ENCODE data around the gene RRP1.
A peak's percentile ranks its signal among the peaks of the same experiment; 100 is the strongest.

RRP1 gene, protein sequence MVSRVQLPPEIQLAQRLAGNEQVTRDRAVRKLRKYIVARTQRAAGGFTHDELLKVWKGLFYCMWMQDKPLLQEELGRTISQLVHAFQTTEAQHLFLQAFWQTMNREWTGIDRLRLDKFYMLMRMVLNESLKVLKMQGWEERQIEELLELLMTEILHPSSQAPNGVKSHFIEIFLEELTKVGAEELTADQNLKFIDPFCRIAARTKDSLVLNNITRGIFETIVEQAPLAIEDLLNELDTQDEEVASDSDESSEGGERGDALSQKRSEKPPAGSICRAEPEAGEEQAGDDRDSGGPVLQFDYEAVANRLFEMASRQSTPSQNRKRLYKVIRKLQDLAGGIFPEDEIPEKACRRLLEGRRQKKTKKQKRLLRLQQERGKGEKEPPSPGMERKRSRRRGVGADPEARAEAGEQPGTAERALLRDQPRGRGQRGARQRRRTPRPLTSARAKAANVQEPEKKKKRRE

DNA sequence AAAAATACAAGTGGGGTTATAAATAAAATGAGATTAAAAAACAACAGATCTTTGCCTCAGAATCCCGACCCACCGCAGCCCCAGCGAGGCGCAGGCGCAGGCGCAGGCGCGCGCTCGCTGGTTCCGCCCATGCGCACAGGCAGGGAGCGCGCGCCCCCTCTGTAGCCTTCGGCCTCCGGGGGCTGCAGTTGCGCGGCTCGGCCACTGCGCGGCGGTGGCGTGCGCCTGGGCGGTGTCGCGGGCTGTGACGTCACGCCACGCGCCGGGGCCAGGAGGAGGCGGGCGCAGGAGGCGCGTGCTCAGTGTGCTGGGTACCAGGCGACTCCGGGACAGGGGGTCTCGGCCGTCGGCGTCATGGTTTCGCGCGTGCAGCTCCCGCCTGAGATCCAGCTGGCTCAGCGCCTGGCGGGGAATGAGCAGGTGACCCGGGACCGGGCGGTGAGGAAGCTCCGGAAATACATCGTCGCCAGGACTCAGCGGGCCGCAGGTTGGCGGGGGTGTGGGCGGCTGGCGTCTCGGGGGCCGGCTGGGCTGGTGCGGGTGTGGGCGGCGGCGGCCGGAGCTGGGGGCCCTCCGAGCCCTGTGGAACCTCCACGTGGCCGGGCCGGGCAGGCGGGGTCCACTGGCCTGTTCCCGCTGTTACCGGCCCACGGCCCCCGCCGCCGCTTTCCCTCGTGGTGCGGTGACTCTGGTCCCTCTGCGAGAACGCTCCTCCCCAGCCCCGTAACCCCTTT lies at the start of gene RRP1:
Gene RRP1 (plus strand): TSS at position 302 of the 734 bp plus-strand sequence. CDS start 53 bp downstream, at position 355.
- DNase-seq (ENCODE audit: low spot score) = peak; percentile 100

DNA sequence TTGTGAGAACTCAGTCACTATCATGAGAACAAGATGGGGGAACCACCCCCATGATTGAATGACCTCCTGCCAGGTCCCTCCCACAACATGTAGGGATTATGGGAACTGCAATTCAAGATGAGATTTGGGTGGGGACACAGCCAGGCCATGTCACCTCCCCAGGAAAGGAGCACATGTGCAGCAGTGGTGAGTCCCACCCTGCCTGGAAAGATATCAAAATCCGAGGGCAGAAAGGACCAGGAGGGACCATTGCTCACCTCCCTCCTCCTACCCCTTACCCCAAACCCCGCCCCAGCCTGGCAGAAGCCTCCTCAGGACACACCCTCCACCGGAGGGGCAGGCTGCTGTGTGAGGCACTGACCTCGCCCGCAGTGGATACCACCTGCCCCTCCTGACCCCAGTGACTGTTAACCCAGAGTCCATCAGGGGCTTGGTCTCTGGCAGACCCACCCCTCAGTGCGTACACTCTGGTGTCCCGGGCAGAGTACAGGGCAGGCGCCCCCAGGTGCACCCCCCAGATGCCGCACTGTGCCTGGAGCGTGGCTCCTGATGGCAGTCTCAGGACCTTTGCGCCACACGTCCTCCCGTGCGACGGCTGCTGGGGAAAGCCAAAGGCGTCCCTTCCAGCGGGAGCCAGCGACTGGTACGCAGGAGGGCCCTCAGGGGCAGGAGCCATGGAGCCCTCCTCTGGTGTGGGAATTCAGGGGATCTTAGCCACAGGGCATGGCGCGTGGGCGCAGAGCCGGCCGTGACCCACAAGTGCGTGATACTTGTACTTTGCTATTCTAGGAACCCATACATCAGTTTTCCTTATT lies 49.5 kb upstream of the RRP1 start:
- no peak for DNase-seq (ENCODE audit: low spot score)

DNA sequence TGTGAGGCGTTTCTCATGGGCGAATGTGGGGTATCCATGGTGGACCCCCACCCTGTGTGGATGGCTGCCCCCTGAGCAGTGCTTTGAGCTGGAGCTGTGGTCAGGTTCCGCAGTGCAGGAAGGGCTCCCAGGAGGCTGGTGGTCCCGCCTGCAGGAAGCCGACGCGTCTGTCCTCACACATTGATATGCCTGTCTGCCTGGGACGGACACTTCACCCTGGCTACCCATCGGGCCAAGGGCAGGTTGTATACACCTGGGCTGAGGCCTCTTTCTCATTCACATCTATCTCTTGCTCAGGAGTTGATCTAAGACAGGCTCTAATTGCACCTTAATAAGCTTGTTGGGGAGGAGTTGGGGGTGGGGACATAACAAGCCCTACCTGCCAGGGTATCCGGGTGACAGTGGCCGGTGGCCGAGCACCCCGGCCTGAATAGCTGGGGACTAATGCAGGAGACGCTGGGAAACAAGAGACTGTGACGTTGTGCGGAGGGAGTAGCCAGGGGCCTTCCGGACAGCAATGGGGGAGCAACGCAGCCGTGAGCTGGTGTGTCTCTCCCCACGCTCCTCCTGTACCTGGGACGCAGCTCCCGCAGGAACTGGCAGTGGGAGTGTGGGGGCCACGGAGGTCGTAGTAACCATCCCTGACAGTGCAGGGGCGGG lies 48.8 kb upstream of the RRP1 start:
- no peak for DNase-seq (ENCODE audit: low spot score)

DNA sequence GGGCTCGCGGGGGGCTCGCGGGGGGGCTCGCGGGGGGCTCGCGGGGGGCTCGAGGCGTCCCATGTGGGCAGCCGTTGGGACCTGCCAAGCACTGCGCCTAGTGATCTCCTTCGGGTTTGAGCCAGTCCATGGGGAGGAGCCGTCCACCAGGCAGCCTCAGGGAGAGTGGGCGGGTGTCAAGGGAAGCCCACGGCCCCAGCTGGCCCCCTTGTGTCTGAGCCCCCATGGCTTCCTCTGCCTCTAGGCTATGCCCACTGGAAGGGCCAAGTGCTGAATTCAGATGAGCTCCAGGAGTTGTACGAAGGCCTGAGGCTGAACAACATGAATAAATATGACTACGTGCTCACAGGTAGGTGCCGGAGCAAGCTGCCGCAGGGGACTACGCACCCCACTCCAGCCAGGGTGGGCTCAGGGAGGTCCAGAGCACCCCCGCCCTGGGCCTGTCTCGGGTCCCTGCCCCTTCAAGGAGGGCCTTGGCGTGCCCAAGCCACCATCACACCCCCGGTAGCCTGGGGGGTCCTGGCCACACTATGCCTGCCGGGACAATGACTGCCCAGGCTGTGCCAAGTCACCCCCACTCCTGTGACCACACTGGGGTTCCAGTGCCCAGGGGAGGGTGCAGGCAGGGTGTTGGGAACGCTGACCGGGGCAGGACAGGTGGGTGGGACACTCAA lies 47.8 kb upstream of the RRP1 start:
- no peak for DNase-seq (ENCODE audit: low spot score)

DNA sequence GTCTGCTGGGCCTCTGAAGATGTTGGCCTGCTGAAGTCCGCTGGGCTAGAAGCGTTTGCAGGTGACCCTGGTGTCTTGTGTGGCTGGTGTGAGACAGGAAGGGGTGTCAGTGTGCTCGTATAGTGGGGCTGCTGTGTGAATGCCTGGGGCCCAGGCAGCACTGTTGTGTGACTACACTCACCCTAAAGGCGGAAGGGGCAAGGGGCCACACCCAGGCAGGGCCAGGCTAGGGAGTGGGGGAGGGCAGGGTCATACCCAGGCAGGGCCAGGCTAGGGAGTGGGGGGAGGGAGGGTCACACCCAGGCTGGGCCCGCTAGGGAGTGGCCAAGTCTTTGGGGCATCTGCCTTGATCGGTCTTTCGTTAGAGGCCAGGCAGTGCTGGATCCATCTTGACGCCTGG lies 45.4 kb upstream of the RRP1 start:
- no peak for DNase-seq (ENCODE audit: low spot score)

DNA sequence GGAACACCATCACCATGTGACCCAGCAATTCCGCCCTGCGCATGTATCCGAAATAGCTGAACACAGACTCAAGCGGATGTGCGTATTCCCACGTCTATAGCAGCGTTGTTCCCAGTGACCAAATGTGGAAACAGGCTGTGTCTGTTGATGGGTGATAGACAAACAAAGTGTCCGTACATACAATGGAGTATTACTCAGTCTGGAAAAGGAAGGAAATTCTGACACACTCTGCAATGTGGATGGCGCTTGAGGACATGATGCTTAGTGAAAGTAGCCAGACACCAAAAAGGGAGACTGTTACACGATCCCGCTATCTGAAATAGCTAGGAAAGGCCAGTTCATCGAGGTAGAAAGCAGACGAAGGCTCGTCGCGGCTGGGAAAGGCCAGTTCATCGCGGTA lies 44.7 kb upstream of the RRP1 start:
- DNase-seq (ENCODE audit: low spot score) = no peak

DNA sequence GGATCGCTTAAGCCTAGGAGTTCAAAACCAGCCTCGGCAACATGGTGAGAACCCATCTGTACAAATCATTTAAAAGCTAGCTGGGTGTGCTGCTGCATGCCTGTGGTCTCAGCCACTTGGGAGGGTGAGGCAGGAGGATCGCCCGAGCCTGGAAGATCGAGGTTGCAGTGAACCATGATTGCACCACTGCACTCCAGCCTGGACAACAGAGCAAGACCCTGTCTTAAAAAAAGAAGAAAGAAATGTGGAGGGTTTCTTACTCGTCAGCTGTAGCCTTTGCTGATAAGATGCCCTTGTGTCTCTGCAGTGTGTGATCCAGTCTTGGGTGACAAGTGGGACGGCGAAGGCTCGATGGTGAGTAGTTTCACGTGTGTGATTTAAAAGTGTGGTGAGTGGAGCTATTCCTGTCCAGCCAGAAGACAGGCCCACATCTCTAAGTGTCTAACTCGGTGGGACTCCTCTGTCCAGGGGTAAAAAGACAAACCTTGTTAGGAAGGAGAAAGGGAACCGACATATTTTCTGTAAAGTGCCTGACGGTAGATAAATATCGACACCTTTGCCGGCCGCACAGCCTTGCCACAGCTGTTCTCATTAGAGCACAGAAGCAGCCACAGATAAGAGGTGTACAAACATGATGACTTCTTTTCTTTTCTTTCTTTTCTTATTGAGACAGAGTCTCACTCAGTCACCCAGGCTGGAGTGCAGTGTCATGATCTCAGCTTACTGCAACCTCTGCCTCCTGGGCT lies 43.4 kb upstream of the RRP1 start:
- DNase-seq (ENCODE audit: low spot score) = no peak

DNA sequence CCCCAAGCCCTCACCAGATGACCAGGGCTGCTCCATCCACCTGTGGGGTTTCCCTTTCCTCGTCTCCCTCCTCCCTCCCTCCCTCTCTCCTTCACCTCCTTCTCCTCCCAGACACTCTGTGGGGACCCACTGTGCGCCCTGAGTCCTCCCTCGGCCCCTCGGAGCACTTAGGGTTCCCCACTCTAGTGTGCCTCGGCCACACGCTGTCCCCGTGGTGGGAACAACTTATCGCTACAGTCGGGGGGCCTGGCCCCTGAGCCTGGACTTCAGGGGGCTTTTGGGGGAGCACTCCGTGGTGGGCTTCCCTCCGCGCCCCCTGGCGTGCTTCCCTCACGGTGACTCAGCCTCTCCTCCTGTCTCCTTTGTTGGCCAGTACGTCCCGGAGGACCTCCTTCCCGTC lies 40.8 kb upstream of the RRP1 start:
- no peak for DNase-seq (ENCODE audit: low spot score)

DNA sequence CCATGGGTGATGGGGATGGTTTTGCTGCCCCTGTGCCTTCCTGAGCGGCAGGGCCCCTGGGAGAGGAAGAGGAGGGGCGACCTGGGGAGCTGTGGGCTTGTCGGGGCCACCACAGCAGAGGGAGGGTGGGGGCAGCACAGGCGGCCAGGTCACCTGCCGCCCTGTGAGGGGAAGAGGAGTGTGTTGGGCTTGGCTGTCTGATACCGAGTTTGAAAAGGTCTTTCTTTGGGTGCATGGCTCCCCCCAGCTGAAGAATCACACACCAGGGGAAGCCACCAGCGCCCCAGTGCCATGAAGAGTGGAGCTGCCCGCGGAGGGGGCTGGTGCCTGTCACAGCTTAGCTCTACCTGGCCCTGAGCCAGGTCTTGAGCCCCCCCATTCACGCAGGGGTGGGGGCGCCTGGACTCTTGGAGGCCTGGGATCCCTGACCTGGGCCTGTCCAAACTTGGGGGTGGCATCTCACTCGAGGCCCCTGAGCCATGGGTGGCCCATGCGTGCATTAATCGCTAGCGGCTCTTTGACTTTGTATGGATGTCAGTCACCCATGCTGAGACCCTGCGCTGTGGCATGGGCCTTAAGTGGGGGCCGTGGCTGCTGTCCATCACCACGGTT lies 39.6 kb upstream of the RRP1 start:
- DNase-seq (ENCODE audit: low spot score) = no peak

DNA sequence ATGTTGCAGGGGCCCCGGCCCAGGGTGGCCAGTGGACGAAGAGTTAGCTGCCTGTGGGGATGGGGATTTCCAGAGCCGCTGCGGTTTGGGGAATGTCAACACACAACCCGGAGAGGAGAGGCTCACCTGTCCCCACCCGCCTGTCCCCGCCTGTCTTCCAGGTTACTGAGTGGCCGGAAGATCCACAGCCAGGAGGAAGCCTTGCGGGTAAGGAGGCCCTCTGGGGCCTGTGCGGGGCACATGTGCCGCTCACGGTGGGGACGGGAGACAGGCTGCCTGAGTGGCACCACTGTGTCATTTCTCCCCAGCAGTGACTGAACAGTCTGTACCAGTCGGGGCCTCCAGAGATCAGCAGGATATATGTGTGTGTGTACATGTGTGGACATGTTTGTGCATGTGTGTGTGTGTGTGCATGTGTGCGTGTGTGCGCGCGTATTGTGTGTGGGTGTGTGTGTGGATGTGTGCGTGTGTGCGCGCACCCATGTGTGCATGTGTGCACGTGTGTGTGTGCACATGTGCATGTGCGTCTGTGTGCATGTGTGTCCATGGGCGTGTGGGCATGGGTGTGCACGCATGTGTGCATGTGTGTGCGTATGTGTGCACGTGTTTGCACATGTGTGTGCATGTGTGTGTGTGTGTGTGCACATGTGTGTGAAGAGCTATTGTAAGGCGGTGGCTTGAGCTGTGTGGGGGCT lies 38.9 kb upstream of the RRP1 start:
- no peak for DNase-seq (ENCODE audit: low spot score)

DNA sequence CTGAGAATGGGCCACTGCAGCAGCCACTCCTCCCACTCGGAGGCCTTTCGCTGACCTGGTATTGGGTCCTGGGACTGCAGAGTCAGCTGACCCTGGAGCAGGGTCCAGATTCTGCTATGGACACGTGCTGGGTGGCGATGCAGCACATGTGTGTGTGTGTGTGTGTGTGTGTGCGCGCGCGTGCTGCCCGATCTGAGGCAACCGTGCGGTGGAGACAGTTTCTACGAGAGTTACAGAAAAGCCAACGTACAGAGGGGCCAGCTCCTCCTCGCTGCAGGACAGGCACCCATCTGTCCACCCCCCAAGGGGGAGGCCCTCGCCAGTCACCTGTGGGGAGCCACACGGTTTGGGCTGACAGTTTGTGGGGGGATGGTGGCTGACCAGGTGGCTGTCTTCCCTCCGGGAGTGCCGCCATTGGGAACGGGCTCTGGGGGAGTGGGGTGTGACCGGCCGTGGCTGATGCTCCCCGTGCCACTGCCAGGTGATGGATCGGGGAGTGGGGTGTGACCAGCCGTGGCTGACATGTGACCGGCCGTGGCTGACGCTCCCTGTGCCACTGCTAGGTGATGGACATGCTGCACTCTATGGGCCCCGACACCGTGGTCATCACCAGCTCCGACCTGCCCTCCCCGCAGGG lies 37.3 kb upstream of the RRP1 start:
- no peak for DNase-seq (ENCODE audit: low spot score)

DNA sequence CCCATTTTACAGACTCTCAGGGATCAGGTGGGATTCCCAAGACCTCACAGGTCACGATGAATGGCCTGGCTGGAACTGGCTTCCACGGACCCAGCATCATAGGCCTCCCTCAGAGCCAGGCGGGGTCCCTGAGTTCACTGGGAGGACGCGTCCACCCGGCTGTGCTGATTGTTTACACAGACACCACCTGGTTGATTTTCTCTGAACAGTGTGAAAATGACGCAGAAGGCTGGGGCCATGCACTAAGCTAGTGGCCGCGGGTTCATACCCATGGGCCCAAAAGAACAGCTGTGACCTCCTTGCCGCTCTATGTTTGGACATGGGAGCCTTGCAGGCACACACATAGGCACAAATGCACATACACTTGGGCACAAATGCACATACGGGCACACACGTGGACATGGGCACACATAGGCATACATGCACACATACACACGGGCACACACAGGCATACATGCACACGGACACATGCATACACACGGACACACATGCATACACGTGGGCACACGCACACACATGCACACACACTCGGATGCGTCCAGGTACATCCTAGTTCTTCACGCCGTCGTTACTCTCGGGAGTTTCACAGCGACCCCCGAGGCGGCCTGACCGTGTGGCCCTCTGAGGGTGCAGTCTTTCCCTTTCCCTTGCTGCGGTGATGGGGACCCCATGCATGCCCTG lies 36.5 kb upstream of the RRP1 start:
- no peak for DNase-seq (ENCODE audit: low spot score)

DNA sequence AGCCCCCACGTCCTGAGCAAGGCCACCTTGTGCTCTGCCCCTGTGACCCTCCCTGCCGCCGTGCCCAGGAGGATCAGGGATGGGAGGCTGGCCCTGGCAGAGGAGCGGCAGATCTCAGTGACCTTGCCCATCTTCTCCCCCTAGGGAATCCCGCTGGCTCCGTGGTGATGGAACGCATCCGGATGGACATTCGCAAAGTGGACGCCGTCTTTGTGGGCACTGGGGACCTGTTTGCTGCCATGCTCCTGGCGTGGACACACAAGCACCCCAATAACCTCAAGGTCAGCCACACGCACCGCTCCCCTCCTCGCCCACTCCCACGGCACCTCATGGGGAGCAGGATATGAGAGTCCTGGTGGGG lies 36.0 kb upstream of the RRP1 start:
- DNase-seq (ENCODE audit: low spot score) = no peak

DNA sequence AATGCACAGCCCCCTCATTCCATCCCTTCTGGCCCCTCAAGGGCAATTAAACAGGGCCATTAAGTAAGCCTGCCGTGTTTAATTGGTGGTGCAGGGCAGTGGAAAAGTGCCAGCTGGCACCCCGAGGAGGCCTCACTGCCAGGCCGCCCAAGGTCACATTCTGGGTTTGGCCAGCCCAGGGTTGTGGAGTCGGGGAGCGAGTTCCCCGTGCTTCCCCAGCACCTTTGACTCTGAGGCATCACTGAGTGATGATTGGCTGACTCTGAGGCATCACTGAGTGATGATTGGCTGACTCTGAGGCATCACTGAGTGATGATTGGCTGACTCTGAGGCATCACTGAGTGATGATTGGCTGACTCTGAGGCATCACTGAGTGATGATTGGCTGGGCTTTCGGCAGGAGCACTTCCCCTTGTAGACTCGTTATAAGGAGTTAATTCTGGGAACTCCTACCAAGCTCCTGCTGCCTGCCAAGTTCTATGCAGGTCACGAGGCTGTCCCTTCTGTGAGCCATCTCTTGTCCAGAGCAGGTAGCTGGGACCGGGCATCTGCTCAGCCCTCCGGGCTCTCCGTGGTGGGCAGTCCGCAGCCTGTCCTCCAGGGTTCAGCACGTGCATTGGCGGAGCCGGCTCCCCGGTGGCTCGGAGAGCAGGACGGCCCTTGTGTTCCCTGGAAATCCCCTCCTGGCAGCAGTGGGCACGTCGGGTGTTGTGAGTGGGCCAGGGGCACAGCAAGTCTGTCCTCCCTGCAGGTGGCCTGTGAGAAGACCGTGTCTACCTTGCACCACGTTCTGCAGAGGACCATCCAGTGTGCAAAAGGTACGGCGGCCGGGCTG lies 34.2 kb upstream of the RRP1 start:
- no peak for DNase-seq (ENCODE audit: low spot score)

DNA sequence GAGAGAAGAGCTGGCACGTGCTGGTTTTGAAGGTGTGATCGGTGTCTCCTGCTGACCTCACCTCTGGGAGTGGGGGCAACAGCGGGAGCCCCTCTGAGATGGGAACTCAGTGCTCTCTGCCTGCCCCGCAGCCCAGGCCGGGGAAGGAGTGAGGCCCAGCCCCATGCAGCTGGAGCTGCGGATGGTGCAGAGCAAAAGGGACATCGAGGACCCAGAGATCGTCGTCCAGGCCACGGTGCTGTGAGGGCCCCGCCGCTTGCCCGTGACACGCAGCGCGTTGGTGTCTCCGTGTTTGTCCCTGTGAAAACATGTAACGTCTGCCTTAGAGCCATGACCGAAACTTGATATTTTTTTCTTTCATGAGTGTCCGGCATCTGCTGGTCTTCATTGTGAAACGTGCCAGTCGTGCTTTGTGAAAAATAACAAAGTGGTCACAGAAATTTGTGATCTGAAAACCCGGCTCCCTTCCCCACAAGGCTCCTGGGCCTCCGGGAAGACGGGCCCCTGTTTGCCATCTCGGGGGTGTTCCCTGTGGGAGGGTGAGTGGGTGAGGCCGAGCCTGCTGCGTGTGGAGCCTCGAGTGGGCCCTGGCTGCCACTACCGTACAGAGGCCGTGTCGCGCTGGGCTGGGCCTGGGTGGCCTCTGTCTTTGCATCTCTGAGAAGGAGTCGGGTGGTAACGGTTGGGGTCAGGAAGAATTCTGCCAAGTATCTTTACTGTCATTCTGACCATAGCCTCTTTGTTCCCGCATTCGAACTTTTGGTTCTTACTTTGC lies 33.4 kb upstream of the RRP1 start:
- DNase-seq (ENCODE audit: low spot score) = no peak

DNA sequence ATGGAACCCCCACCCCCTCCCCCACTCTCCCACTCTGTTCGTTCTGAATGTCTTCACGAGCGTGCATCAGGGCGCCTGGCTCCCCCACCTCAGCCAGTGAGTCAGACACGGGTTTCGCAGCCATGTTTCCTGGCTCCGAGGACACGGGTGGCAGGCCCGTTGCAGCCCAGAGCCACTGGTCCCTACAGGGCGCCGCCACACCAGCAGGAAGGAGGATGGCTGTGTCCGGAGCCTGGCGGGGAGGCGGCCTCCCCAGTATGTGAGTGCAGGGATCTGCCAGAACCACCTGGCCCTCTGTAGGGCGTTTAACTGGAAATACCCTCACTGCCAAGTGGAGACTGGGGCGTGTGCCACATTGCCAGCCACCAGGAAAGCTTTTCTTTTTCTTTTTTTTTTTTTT lies 31.8 kb upstream of the RRP1 start:
- no peak for DNase-seq (ENCODE audit: low spot score)

DNA sequence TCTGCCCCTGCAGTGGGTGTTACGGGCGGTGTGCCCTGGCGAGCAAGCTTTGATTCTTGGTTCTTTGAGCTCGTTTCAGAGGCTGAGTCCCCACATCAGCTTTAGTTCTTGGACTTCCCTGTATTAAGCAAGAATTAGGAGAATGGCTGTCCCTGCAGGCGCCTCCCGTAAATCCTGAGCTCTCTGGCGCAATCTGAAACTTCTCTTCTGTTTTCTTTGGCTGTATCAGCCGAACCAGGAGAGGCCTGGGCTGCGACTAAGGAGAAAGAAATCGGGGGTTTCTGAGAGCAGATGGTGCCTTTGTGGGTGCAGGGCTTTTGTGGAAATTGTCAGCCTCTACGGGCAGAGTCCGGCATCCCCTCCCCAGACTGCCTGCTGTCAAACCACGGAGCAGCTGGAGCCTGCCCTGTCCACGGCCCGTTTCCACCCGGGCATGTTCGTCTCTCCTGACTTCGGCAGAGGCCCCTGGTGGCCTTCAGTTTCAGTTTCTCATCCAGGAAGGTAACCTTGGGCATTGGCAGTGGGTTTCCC lies 31.2 kb upstream of the RRP1 start:
- DNase-seq (ENCODE audit: low spot score) = no peak
